GM19328 (cell line): ENCODE measurements around the gene CNNM4.

Experiments used
- ATAC-seq: cut with Tn5 transposase; IDR thresholded peaks from one replicate; pipeline ENCODE4 v1.9.1; 2021; ENCODE audit warnings: mild to moderate bottlenecking, moderate library complexity; ENCODE audit not compliant: unreplicated experiment

The CNNM4 gene

GRCh38 chr2:96856776-96857666 is 96.3 kb downstream of the CNNM4 start:
- no peak for ATAC-seq

GRCh38 chr2:96857667-96858372 is 97.1 kb downstream of the CNNM4 start, which contains the start of gene ANKRD39:
Gene ANKRD39 (minus strand): TSS chr2:96858016. CDS start chr2:96857987, 29 bp downstream.
- ATAC-seq, result peak; percentile 94

GRCh38 chr2:96859099-96859649 is 98.5 kb downstream of the CNNM4 start:
- ATAC-seq, result no peak

GRCh38 chr2:96859681-96860064 is 99.0 kb downstream of the CNNM4 start:
- ATAC-seq, result no peak

- ATAC-seq, result no peak
Measured at GRCh38 chr2:96860065-96861029, 99.6 kb downstream of the CNNM4 start.

- no peak for ATAC-seq
Measured at GRCh38 chr2:96861074-96861473, 100.4 kb downstream of the CNNM4 start.
